ENCODE measurements around the gene HAO2.

DNA sequence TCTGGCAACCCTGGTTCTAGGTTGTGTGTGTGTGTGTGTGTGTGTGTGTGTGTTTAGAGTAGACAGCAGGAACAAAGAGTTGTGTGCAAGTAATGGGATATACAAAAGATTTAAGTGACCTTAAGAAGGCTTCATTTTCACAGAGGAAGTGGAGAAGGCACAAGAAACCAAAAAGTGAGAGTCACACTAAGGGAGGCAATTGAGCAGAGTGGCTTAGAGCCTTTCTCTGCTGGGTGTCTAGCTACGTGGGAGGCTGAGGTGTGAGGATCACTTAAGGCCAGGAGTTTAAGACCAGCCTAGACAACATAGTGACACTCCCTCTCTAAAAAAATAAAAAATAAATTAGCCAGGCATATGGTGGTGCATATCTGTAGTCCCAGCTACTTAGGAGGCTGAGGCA, 44.4 kb upstream of the HAO2 start:
- TF ChIP-seq, protein P1, sequence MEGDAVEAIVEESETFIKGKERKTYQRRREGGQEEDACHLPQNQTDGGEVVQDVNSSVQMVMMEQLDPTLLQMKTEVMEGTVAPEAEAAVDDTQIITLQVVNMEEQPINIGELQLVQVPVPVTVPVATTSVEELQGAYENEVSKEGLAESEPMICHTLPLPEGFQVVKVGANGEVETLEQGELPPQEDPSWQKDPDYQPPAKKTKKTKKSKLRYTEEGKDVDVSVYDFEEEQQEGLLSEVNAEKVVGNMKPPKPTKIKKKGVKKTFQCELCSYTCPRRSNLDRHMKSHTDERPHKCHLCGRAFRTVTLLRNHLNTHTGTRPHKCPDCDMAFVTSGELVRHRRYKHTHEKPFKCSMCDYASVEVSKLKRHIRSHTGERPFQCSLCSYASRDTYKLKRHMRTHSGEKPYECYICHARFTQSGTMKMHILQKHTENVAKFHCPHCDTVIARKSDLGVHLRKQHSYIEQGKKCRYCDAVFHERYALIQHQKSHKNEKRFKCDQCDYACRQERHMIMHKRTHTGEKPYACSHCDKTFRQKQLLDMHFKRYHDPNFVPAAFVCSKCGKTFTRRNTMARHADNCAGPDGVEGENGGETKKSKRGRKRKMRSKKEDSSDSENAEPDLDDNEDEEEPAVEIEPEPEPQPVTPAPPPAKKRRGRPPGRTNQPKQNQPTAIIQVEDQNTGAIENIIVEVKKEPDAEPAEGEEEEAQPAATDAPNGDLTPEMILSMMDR (IDR thresholded peaks at IDR 0.05; ENCODE audit: insufficient read depth, low read depth, low read length), result no peak
- TF ChIP-seq EZH2 (IDR thresholded peaks at IDR 0.05; ENCODE audit: insufficient read depth, low read length), result no peak
